Measurements from ENCODE around the gene OR5K4.
"Not testable (repeated sequence)": the region's sequence is repeated elsewhere in the genome, so short reads cannot be mapped to it uniquely, and the experiment has no call there.

OR5K4 gene

GRCh38 chr3:98371853-98372252 is 18.2 kb downstream of the OR5K4 start:
- no peak for DNase-seq

GRCh38 chr3:98372445-98372844 is 18.8 kb downstream of the OR5K4 start:
- DNase-seq: no peak

- no peak for DNase-seq
These were observed 23.0 kb downstream of the OR5K4 start for GRCh38 chr3:98376631-98377030.

GRCh38 chr3:98388147-98388546 is 34.5 kb downstream of the OR5K4 start:
- no peak for DNase-seq

GRCh38 chr3:98390366-98390765 is 36.7 kb downstream of the OR5K4 start, which contains the start of gene OR5K3:
Gene OR5K3, plus strand, starts transcription at chr3:98390666. Its CDS starts 0 bp downstream, at chr3:98390666.
- DNase-seq: no peak

- no peak for DNase-seq
These were observed 41.4 kb downstream of the OR5K4 start for GRCh38 chr3:98395101-98395500.

- DNase-seq: not testable (repeated sequence)
These were observed 42.8 kb downstream of the OR5K4 start for GRCh38 chr3:98396482-98396881.

- DNase-seq: no peak
These were observed 44.9 kb downstream of the OR5K4 start for GRCh38 chr3:98398513-98398912.

GRCh38 chr3:98402507-98402906 is 48.9 kb downstream of the OR5K4 start:
- no peak for DNase-seq

GRCh38 chr3:98404010-98404409 is 50.4 kb downstream of the OR5K4 start:
- DNase-seq: no peak

Data from CD4-positive, alpha-beta T cell treated with Interleukin-15 for 1 hour (primary cell).